SU-DHL-6 (cell line): ENCODE data around the gene IGF2BP2.

ENCODE experiments used
- EZH2phosphoT487 ChIP-seq: fragments of 200-600 bp; sonication (generic), shearing (Covaris generic); conservative IDR thresholded peaks from 2 replicates; pipeline ENCODE4 v1.6.1; 2018; ENCODE audit warnings: mild to moderate bottlenecking, antibody characterized with exemption, low read length, moderate library complexity, mixed read lengths
- TF ChIP-seq, protein P1 (sequence below): fragments of 200-600 bp; sonication (generic); IDR thresholded peaks from one replicate; pipeline ENCODE4 v1.5.1; 2017; ENCODE audit warnings: antibody characterized with exemption, mild to moderate bottlenecking, low read length, moderate library complexity; ENCODE audit not compliant: insufficient read depth, poor library complexity, severe bottlenecking

- TF ChIP-seq, protein P1, sequence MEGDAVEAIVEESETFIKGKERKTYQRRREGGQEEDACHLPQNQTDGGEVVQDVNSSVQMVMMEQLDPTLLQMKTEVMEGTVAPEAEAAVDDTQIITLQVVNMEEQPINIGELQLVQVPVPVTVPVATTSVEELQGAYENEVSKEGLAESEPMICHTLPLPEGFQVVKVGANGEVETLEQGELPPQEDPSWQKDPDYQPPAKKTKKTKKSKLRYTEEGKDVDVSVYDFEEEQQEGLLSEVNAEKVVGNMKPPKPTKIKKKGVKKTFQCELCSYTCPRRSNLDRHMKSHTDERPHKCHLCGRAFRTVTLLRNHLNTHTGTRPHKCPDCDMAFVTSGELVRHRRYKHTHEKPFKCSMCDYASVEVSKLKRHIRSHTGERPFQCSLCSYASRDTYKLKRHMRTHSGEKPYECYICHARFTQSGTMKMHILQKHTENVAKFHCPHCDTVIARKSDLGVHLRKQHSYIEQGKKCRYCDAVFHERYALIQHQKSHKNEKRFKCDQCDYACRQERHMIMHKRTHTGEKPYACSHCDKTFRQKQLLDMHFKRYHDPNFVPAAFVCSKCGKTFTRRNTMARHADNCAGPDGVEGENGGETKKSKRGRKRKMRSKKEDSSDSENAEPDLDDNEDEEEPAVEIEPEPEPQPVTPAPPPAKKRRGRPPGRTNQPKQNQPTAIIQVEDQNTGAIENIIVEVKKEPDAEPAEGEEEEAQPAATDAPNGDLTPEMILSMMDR: no peak
- no peak for TF ChIP-seq EZH2phosphoT487
These were observed 97.0 kb downstream of the IGF2BP2 start for GRCh38 chr3:185727873-185728272.
